Activated T-cell treated with anti-CD3 and anti-CD28 coated beads, Interleukin-2, amount 50 U/mL, for 4 hours (primary cell): ENCODE data around the gene ATP6V0D1. TPM values are rescaled to one million over a fixed set of nuclear protein-coding genes. Genes with fewer than 3 reads are reported as not detected.
"Not testable (repeated sequence)": the region's sequence is repeated elsewhere in the genome, so short reads cannot be mapped to it uniquely, and the experiment has no call there.

Source experiments
- ATAC-seq, 2 donors: fragments of 200-7000 bp; cut with Tn5 transposase; one replicate each; pipeline ENCODE4 v1.10.0; 2021
- DNase-seq: peaks from one replicate; pipeline ENCODE4 v3.0.0-alpha.2; 2020
- H3K27me3 Mint-ChIP-seq: one replicate; pipeline ENCODE4 v1.8.0; 2021; ENCODE audit warnings: low read depth, mixed read lengths
- H3K36me3 Mint-ChIP-seq: one replicate; pipeline ENCODE4 v1.8.0; 2022; ENCODE audit warnings: mixed read lengths; ENCODE audit not compliant: insufficient read depth
- H3K4me1 Mint-ChIP-seq: one replicate; pipeline ENCODE4 v1.8.0; 2021; ENCODE audit warnings: low read depth, mixed read lengths
- H3K4me3 Mint-ChIP-seq: one replicate; pipeline ENCODE4 v1.8.0; 2021; ENCODE audit warnings: mild to moderate bottlenecking, moderate library complexity, mixed read lengths
- H3K9me3 Mint-ChIP-seq: one replicate; pipeline ENCODE4 v1.8.0; 2021; ENCODE audit warnings: mixed read lengths
- total RNA-seq, 3 donors: library from RNA; stranded (reverse); gene quantifications; one replicate each; pipeline ENCODE4 v1.2.1, GENCODE V29; 2021

ATP6V0D1 gene
- total RNA-seq, 3 donors from 2014 or later = 36.0 to 49.1 (median 44.5) TPM

- H3K36me3 Mint-ChIP-seq = no peaks in the 10 kb centered on the region
- no peaks in the 10 kb centered on the region for H3K9me3 Mint-ChIP-seq
- DNase-seq (no peak), ATAC-seq (no peak)
- peaks cover 36% of the 10 kb centered on the region for H3K27me3 Mint-ChIP-seq
- H3K4me3 Mint-ChIP-seq = no peak overlapping the region
- H3K4me1 Mint-ChIP-seq = no peaks in the 10 kb centered on the region
These were observed 55.9 kb downstream of the ATP6V0D1 start for GRCh38 chr16:67425061-67425460.

- no peaks in the 10 kb centered on the region for H3K36me3 Mint-ChIP-seq
- no peaks in the 10 kb centered on the region for H3K4me1 Mint-ChIP-seq
- H3K4me3 Mint-ChIP-seq = no peak overlapping the region
- ATAC-seq = no peak
- H3K27me3 Mint-ChIP-seq = peaks cover 36% of the 10 kb centered on the region
- DNase-seq = no peak
- H3K9me3 Mint-ChIP-seq = no peaks in the 10 kb centered on the region
These were observed 56.7 kb downstream of the ATP6V0D1 start for GRCh38 chr16:67424261-67424615.

DNA sequence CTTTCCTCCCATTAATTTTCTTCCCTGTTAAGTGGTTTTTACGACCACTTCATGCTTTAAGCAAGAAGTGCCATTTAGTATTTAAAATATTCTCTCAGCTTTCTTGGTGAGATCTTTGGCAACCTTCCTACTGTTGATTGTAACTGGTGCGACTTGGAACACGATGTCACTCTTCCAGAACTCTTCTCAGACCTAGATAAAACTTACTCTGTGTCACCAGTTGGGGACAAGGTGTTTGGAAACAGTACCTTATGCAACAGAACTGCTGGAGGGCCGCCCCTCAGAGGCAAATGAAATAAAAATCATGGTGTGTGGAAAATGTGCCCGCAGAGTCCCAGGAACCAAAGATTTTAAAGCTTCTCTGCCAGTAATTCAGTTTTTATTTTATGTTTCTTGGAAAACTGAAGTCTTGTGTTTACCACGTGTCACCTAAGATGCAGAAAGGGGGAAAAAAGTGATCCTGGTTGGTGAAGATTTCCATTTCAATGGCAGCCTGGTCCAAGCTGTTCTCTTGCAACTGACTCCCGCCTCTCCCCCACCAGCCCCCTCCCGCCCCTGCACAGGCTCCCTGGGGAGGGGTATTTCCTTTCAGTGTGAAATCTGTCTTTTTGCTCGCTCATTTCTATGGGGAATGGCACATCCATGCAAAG lies 57.2 kb downstream of the ATP6V0D1 start:
- H3K27me3 Mint-ChIP-seq = peaks cover 32% of the 10 kb centered on the region
- H3K36me3 Mint-ChIP-seq = no peaks in the 10 kb centered on the region
- no peaks in the 10 kb centered on the region for H3K9me3 Mint-ChIP-seq
- H3K4me1 Mint-ChIP-seq = no peaks in the 10 kb centered on the region
- H3K4me3 Mint-ChIP-seq = no peak overlapping the region
- no peak for ATAC-seq
- DNase-seq = no peak

DNA sequence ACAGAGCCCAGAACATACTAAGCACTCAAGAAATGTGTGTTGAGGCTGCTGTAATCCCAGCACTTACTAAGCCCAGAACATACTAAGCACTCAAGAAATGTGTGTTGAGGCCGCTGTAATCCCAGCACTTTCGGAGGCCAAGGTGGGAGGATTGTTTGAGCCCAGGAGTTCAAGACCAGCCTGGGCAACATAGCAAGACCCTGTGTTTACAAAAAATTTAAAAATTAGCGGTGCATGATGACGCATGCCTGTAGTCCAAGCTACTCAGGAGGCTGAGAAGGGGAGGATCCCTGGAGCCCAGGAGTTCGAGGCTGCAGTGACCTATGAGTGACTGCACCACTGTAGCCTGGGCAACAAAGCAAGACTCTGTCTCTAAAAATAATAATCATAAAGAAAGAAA lies 57.9 kb downstream of the ATP6V0D1 start:
- no peaks in the 10 kb centered on the region for H3K4me1 Mint-ChIP-seq
- H3K27me3 Mint-ChIP-seq = peaks cover 31% of the 10 kb centered on the region
- no peaks in the 10 kb centered on the region for H3K36me3 Mint-ChIP-seq
- ATAC-seq (no peak), DNase-seq (no peak)
- H3K9me3 Mint-ChIP-seq = no peaks in the 10 kb centered on the region
- H3K4me3 Mint-ChIP-seq = no peak overlapping the region

DNA sequence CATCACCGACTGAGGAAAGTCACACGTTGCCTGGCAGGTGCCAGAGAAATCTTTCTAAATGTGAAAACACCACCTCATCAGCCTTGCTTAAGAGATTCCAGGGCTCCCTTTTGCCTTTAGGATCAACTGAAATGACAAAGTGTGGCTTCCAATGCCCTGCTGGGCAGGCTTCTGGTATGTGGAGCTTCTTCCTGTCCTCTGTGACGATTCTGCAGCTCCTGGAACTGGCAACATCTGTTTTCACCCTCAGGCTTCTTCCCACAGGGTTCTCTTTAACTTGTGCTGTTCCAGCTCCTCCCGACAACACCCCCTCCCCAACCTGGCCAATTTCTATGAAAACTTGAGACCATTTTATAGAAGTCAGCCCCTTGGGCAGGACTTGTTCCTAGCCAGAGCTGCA lies 59.9 kb downstream of the ATP6V0D1 start:
- H3K9me3 Mint-ChIP-seq = no peaks in the 10 kb centered on the region
- H3K27me3 Mint-ChIP-seq = peaks cover 41% of the 10 kb centered on the region
- peaks cover 6% of the 10 kb centered on the region for H3K4me1 Mint-ChIP-seq
- H3K36me3 Mint-ChIP-seq = no peaks in the 10 kb centered on the region
- ATAC-seq (no peak), DNase-seq (no peak)
- no peak overlapping the region for H3K4me3 Mint-ChIP-seq

DNA sequence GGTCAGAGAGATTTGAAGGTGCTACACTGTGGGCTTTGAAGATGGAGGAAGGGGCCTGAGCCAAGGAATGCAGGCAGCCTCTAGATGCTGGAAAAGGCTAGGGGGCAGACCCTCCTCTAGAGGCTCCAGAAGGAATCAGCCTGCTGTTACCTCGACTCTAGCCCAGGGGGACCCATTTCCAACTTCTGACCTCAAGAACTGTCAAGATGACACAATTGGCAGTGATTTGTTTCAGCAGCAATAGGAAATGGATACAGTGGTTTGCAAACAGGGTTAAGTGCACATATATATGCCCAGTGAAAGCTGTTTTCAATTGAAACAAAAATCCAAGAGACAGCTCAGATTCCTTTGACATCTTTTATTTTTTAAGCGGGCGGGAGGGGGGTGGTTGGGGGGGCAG lies 61.0 kb downstream of the ATP6V0D1 start:
- H3K27me3 Mint-ChIP-seq = peaks cover 39% of the 10 kb centered on the region

DNA sequence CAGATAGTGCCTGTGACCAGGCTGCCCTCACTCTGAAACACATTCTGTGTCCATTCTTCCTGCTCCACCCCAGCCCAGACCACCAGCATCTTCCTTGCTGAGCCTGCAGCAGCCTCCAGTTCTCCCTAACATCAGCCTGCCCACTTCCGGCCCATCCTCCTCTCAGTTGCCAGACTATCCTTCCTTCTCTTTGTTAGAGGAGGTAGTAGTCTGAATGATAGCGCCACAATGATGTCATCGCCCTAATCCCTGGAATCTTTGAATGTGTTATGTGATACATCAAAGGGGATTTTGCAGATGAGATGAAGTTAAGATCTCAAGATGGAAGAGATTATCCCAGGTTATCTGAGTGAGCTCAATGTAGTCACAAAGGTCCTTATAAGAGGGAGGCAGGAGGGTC lies 61.5 kb downstream of the ATP6V0D1 start:
- DNase-seq = no peak
- peaks cover 40% of the 10 kb centered on the region for H3K27me3 Mint-ChIP-seq
- H3K9me3 Mint-ChIP-seq = no peaks in the 10 kb centered on the region
- H3K36me3 Mint-ChIP-seq = no peaks in the 10 kb centered on the region
- no peak for ATAC-seq
- peaks cover 9% of the 10 kb centered on the region for H3K4me1 Mint-ChIP-seq
- H3K4me3 Mint-ChIP-seq = no peak overlapping the region

More for the DNA sequence above, 61.0 kb downstream of the ATP6V0D1 start:
- H3K36me3 Mint-ChIP-seq = no peaks in the 10 kb centered on the region
- ATAC-seq (no peak), DNase-seq (no peak)
- no peaks in the 10 kb centered on the region for H3K9me3 Mint-ChIP-seq
- no peak overlapping the region for H3K4me3 Mint-ChIP-seq
- H3K4me1 Mint-ChIP-seq = peaks cover 9% of the 10 kb centered on the region

GRCh38 chr16:67417333-67418061 lies 63.5 kb downstream of the ATP6V0D1 start:
- no peak for ATAC-seq
- Mint-ChIP-seq H3K4me3 (peak overlapping the region; percentile 32), H3K27me3 (peaks cover 40% of the 10 kb centered on the region), H3K36me3 (no peaks in the 10 kb centered on the region), H3K4me1 (peaks cover 9% of the 10 kb centered on the region), H3K9me3 (no peaks in the 10 kb centered on the region)
- no peak for DNase-seq

GRCh38 chr16:67415872-67416793 lies 64.8 kb downstream of the ATP6V0D1 start, which contains the start of gene ZDHHC1:
TSS of gene ZDHHC1 (minus strand) at chr16:67416477. CDS start at chr16:67407775, 8,702 bp downstream.
- Mint-ChIP-seq H3K4me3 (peak within 1 kb of the TSS; percentile 62), H3K4me1 (peaks cover 9% of the 10 kb centered on the region), H3K36me3 (no peaks in the 10 kb centered on the region), H3K27me3 (peaks cover 44% of the 10 kb centered on the region), H3K9me3 (no peaks in the 10 kb centered on the region)
- peak; percentile 34 for DNase-seq
- peak; percentile 92 to 95 for ATAC-seq

- H3K36me3 Mint-ChIP-seq, ATAC-seq, DNase-seq, H3K4me1 Mint-ChIP-seq, H3K9me3 Mint-ChIP-seq: not testable (repeated sequence)
- Mint-ChIP-seq H3K4me3 (peak overlapping the region; percentile 48), H3K27me3 (peaks cover 44% of the 10 kb centered on the region)
These were observed 65.5 kb downstream of the ATP6V0D1 start for GRCh38 chr16:67415421-67415820.

- DNase-seq (no peak), ATAC-seq (no peak)
- H3K36me3 Mint-ChIP-seq = no peaks in the 10 kb centered on the region
- H3K27me3 Mint-ChIP-seq = peaks cover 44% of the 10 kb centered on the region
- no peaks in the 10 kb centered on the region for H3K9me3 Mint-ChIP-seq
- H3K4me1 Mint-ChIP-seq = peaks cover 9% of the 10 kb centered on the region
- H3K4me3 Mint-ChIP-seq = no peak overlapping the region
These were observed 66.7 kb downstream of the ATP6V0D1 start for GRCh38 chr16:67413978-67414911.

GRCh38 chr16:67412294-67412693 lies 68.7 kb downstream of the ATP6V0D1 start:
- Mint-ChIP-seq H3K4me3 (no peak overlapping the region), H3K27me3 (peaks cover 41% of the 10 kb centered on the region), H3K36me3 (no peaks in the 10 kb centered on the region), H3K9me3 (no peaks in the 10 kb centered on the region), H3K4me1 (peaks cover 9% of the 10 kb centered on the region)
- ATAC-seq (no peak), DNase-seq (no peak)

- Mint-ChIP-seq H3K4me3 (no peak overlapping the region), H3K9me3 (no peaks in the 10 kb centered on the region), H3K36me3 (no peaks in the 10 kb centered on the region), H3K4me1 (peaks cover 4% of the 10 kb centered on the region), H3K27me3 (peaks cover 33% of the 10 kb centered on the region)
- ATAC-seq = no peak
- DNase-seq = no peak
These were observed 69.6 kb downstream of the ATP6V0D1 start for GRCh38 chr16:67411339-67411738.
